NCI-H226 (cell line): Measurements from ENCODE around the gene LRBA.
"Not testable (repeated sequence)": the region's sequence is repeated elsewhere in the genome, so short reads cannot be mapped to it uniquely, and the experiment has no call there.

Source experiments
- DNase-seq: peaks from one replicate; pipeline ENCODE4 v3.0.0-alpha.2; 2015

LRBA gene

DNA sequence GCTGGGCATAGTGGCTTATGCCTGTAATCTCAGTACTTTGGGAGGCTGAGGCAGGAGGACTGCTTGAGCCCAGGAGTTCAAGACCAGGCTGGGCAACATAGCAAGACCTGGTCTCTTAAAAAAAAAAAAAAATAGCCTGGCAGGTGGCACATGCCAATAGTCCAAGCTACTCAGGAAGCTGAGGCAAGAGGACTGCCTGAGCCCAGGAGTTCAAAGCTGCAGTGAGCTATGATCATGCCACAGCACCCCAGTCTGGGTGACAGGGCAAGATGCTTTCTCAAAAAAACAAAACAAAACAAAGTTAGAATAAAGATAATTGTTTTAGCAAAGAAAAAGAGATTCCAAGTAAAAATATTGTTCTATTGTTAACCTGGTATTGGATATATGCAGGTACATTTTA lies 75.0 kb downstream of the LRBA start:
- no peak for DNase-seq

DNA sequence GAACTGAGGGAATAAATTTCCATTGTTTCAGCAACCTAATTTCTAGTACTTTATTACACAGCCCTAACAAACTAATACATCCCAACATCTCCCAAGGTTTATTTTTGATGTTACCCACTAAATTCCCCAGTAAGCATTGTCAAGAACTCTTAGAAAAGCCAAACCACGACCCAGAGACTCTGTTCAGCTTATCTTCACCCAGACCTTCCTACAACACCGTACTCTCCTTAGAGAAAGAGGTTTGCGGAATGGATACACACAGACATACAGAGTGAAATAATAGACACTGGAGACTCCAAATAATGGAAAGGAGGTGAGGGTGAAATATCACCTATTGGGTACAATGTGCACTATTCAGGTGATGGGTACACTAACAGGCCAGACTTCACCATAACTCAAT lies 75.6 kb downstream of the LRBA start:
- DNase-seq, result no peak

DNA sequence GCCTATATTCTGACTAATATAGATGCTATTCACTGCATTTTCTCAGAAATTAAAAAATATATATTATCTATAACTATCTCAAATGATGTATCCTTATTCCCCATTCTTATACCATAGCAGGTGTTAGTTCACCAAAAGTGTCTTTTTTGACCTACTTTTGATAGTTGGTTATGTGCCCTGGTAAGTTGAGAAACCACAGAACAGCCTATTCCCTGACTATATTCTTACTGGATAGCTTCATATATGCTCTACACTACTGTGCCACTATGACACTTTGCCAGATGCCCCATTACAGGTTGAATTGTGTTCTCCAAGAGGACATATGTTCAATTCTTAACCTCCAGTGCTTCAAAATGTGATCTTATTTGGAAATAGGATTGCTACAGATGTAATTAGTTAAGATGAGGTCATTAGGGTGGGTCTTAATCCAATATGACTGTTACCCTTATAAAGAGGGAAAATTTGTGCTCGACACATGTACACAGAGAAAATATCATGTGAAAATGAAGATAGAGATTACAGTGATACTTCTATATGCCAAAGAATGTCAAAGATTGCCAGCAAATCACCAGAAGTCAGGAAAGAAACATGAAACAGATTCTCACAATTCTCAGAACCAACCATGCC lies 76.1 kb downstream of the LRBA start:
- DNase-seq, result no peak

DNA sequence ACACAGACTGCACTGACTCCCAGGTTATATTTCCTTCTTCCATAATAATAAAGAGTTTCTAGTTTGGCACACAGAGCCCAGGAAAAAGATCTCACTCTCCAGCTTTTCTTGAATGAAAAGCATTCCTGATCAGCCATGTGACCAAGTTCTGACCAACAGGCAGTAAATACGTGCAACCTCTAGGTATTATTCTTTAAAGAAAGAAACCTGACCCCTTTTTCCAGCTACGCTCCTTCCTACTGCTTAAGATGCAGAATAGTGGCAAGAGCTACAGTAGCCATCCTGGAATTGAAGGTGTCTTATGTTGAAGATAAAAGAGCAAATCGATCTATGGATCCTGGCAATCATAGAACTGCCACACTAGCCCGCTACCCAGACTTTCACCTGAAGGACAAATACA lies 76.7 kb downstream of the LRBA start:
- no peak for DNase-seq

DNA sequence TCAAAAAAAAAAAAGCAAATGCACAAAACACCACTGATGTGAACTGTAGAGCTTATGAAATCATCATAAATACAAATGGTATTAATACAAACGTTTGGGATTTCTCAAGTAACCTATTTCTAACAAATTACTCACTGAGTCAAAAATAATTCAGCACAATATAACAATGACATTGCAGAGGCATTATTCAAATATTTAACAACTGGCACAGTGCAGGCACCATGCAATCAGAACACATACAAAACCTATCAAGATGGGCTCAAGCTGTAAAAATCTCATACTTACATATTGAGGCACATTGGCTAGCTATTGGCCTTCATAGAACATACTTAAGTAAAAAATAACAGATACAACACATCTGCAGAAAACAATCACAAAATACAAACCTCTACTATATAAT lies 81.1 kb downstream of the LRBA start:
- no peak for DNase-seq

DNA sequence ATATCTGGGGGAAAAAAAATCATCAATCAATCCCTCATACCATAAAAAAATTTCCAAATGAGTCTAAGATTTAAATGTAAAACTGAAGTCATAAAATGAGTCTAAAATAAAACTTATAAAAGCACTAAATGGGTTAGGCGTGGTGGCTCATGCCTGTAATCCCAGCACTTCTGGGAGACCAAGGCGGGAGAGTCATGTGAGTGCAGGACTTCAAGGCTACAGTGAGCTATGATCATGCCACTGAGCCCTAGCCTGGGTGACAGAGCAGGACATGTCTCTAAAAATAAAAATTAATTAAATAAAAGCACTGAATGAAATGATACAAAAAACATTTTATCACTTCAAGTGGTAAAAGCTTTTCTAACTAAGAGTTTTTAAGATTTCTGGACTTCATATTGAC lies 83.3 kb downstream of the LRBA start:
- DNase-seq, result no peak

DNA sequence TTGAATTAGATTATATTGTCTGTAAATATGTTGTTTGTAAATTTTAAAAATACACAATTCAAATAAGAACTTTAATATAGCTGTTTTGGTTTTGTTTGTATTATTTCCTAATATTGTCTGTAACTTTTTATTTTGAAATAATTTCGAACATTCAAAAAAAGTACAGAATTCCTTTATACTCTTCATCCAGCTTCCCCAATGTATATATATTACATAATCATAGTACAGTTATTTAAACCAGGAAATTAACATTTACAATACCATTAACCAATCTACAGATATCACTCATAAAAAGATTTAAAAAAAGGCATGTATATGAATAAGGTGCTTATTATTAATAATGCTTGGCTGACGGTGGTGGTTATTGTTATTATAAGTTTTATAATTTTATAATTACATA lies 84.1 kb downstream of the LRBA start:
- DNase-seq, result no peak

DNA sequence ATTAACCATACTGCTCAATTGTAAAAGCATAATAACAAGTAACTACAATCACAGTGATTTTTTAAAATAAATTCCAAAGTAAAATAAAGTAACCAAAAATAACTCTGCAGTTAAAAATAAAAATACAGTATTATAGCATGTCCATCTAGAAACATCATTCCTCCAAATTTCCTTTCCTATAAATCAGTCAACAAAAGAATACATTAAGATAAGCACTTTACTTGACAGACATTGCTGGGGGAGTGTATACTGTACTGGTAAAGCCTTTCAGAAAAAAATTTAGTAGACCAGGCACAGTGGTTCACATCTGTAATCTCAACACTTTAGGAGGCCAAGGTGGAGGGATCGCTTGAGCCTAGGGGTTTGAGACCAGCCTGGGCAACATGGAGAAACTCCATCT lies 91.1 kb downstream of the LRBA start:
- DNase-seq, result no peak

DNA sequence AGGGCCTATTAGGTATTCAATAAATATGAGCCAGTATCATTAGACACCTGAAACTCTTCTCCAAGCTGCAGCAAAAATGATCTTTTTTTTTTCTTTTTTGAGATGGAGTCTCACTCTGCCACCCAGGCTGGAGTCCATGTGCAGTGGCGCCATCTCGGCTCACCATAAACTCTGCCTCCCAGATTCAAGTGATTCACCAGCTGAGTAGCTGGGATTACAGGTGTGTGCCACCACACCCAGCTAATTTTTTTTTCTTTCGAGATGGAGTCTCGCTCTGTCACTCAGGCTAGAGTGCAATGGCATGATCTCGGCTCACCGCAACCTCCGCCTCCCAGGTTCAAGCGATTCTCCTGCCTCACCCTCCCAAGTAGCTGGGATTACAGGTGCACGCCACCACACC lies 93.6 kb downstream of the LRBA start:
- not testable (repeated sequence) for DNase-seq

DNA sequence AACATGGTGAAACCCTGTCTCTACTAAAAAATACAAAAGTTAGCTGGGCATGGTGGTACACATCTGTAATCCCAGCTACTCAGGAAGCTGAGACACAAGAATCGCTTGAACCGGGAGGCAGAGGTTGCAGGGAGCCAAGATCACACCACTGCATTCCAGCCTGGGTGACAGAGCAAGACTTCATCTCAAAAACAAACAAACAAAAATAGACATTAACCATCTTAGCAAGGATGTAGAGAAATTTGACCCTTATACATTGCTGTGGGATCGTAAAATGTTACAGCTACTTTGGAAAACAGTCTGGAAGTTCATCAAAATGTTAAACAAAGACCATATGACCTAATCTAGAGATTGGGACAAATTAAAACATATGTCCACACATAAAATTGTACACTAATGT lies 96.5 kb downstream of the LRBA start:
- not testable (repeated sequence) for DNase-seq

DNA sequence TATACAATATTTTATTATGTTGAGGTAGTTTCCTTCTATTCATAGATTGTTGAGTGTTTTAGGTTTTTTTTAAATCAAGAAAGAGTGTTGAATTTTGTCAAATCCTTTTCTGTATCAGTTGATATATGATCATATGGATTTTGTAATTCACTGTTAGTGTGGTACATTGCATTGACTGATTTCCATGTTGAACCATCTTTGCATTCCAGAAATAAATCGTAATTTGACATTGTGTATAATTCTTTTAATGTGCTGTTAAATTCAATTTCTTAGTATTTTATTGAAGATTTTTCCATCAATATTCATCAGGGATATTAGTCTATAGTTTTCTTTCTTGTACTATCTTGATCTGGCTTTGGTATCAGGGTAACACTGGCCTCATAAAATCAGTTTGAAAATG lies 103.8 kb downstream of the LRBA start:
- DNase-seq, result no peak

DNA sequence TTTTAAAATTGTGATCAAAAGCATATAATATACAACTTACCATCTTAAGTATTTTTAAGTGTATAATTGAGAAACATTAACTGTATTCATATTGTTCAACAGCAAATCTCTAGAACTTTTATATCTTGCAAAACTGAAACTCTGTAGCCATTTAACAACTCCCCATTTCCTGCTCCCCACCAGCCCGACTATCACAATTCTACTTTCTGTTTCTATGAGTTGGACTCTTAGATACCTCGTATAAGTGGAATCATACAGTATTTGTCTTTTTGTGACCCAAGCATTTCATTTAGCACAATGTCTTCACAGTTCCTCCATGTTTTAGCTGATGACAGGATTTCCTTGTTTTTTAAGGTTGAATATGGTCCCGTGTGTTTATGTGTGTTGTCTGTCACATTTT lies 106.0 kb downstream of the LRBA start:
- DNase-seq, result no peak

DNA sequence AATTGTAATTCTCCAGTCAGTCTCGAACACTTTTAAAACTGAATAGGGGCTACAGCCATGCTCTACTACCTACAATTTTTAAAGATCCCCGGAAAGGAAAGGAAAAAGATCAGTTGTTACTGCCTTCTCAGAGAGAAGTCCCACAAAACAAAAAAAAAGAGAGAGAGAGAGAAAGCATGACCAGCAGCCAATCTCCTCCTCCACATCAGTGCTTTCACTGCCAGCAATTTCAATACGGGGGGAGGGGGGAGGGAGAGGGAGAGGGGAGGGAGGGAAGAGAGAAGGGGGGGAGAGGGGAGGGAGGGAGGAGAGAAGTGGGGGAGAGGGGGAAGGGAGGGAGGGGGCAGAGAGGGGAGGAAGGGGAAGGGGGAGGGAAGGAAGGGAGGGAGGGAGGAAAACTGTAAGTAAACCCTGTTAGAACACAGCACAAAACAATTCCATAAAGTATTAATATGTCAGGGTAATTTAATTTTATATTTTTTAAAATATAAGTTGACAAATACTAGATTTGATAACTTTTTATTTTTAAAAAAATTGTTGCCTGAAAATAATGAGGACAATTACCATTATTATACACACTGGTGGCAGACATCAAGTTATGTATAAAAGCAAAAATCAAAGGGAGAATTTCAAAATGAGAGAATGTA lies 108.0 kb downstream of the LRBA start:
- no peak for DNase-seq

DNA sequence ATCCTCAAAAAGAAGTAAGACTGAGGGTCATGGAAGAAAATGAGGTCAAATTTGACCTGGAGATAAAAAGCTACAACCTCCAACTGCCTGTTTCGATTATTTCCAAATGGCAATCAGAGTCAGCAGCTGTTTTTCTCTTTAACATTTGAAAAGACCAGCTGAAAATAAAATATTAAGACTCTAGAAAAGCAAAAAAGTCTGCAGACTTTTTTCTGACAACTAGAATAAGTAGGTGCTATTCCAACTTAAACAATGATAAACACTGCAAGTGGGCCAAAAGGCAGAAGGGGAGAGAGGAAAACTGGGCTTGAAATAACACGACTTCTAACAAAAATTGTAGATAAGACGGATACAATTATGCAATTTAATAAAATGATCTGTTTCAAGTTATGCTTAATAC lies 110.4 kb downstream of the LRBA start:
- DNase-seq, result no peak

DNA sequence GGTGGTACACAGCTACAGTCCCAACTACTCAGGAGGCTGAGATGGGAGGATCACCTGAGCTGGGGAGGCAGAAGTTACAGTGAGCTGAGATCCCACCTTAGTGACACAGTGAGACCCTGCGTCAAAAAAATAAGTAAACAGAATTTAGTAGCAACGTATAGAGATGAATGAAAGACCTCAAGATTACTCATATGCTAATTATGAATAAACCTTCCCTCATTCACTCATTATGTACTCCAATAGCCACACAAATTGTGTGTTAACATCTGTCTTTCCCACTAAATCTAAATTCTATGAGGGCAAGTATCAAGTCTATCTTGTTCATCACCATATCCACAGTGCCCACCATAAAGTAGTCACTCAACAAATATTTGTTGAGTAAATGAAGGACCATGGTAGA lies 111.5 kb downstream of the LRBA start:
- DNase-seq, result no peak

DNA sequence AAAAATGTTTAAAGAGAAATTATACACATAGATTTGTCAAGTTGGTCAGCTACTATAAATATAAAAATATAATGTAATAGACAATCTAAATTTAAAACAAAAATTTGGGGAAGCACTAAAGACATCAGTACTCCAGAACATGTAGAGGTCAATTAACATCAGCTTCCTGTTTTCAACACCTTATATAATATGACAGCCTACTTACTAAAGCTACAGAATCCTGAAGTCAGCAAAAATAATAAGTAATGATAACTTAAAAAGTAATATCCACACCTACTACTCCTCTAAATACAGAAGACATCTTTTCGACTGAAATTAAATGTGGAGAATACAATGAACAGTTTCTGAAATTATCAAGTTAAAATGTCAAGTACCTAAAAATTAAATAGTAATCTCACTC lies 118.6 kb downstream of the LRBA start:
- no peak for DNase-seq

DNA sequence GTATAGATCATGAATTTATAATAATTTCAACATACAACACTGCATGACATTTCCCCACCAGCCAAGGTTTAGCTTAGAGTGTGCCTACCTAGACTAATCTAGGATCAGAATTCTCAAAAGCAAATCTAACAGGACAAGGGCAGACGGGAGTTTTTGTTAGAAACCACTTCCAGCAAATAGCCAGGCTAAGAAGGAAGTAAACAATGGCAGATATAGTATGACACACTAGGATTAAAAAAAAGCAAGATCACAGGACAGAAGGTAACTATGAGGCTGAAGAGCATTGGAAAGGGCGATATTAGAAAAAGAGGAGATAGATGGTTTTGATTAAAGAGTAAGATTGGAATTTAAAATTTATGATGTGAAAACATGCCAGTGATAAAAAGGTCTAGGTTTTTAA lies 124.8 kb downstream of the LRBA start:
- DNase-seq, result no peak

DNA sequence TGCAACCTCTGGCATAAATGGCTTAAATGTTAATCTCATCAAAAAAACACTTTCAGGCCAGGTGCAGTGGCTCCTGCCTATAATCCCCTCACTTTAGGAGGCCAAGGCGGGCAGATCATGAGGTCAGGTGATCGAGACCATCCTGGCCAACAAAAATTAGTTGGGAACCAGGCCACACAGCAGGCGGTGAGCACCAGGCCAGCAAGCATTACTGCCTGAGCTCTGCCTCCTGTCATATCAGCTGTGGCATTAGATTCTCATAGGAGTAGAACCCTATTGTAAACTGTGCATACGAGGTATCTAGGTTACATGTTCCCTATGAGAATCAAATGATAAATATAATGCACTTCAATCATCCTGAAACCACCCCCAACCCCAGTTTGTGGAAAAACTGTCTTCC lies 125.8 kb downstream of the LRBA start:
- DNase-seq, result no peak

DNA sequence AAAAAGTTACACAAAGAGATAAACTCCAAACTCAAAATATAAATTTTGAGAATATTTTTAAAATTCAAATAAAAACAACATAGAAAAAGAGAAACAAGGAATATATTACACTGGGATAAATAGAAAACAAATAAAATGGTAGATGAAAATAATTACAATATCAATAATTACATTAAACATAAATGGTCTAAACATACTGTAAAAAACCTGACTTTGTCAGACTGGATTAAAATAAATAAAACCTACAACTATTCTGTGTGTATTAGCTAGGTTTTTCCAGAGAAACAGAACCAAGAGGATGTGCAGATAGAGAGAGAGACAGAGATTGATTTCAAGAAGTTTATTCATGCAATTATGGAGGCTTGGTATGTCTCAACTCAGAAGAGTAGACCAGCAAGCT lies 126.5 kb downstream of the LRBA start:
- DNase-seq, result no peak

DNA sequence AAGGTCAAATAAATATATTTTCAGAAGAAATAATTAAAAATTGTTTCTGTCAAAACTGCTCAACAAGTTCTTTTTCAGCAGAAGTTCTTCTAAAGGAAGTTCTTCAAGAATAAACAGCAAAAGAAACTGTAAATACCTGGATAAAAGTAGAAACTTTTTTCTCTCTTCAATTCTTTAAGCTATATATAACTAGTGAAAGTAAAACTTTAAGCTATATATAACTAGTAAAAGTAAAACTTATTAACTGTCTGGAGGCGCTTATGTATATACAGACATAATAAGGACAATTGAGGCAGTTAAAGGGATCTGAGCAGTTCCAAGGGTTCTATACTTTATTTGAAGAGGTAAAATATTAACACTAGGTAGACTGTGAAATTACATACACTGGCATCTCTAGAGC lies 126.9 kb downstream of the LRBA start:
- no peak for DNase-seq

DNA sequence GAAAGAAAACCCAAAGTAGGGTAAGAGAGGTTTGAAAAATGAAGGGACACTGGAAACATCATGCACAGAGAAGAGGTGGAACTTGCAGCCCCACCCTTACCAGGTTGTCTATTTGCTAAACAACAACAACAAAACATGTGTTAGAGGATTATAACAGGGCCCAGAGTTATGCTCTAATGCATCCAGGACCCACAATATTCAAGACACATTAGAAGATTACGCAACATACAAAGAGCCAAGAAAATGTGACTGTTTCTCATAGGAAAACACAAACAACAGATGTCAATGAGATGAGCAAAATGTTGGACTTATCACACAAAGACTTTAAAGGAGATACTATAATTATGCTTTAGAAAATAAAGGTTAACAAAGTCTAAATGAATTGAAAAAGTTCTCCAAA lies 128.5 kb downstream of the LRBA start:
- no peak for DNase-seq

DNA sequence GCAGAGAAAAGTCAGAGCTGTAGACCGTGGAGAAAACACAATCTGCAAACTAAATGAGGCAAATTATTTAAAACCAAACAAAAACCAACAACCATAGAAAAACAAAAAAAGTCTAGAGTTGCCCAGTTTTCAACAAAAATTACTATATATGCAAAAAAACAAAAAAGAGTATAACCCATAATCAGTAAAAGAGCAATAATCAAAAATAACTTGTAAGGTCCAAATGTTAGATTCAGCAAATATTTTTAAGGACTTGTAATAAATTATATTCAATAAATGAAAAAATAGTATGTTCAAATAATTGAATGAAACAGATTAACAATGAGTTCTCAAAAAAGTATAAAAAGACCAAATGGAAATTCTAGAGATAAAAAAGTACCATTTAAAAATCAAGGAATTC lies 130.5 kb downstream of the LRBA start:
- no peak for DNase-seq

DNA sequence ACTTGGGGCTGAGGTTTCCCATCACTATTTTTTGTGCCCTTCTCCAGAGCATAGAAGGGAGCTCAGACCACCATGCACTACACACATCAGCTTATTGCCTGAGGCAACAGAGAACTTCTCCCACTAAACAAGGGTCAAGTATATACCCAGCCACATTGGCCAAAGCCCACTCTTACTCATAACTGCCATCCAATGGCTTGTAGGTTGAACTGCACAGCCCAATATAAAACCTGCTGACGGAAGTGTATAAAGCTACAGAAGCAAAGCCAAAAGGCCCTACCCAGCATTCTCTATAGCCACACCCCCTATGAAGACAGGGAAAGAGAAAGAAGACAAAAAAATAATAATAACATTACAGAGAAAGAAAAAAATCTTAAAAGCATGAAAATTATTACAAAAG lies 139.7 kb downstream of the LRBA start:
- no peak for DNase-seq

DNA sequence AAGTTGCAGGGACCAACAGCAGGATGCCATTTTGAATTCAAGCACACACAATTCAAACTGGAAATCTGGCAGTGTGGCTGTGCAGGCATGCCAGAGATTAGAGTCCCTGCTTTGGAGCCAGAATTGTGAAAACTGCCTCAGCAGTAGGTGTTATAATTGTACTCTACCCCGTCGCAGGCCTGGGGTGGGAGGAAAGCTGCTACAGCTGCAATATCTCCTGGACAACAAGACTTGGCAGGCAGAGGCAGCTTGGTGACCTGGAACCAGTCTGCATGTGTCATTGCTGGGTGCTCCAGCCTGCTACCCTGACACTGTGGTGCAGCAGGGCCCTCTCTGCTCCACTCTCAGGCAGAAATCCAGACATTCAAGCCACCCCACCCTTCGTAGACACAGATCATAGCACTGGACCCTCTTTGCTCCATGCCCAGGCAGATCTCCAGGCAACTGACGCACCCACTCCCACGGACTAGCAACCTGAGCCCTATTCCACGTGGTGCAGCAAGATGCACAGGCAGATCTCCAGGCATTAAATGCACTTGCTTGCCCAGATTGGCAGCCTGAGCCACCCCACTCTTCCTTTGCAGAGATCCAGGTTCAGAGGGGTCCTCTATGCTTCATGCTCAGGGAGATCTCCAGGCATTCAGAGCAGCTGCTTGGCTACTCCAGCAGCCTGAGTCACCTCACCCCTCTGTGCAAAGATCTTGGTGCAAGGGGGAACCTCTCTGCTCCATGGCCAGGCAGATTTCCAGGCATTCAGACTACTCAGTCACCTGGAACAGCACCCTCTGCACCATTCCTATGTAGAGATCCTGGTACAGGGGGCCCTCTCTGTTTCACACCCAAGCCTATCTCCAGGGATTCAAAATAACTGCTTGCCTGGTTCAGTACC lies 140.5 kb downstream of the LRBA start:
- no peak for DNase-seq
